T-helper 22 cell (primary cell): Measurements from ENCODE around the gene ACOX2.

Experiments used
- DNase-seq: peaks from one replicate; pipeline ENCODE4 v3.0.0-alpha.2; 2020; ENCODE audit warnings: low read depth

The ACOX2 gene

GRCh38 chr3:58471025-58471887 lies 65.7 kb downstream of the ACOX2 start:
- no peak for DNase-seq

GRCh38 chr3:58470363-58471024 lies 66.5 kb downstream of the ACOX2 start:
- DNase-seq = no peak

GRCh38 chr3:58469096-58469495 lies 67.9 kb downstream of the ACOX2 start:
- DNase-seq = no peak

GRCh38 chr3:58466899-58467563 lies 70.0 kb downstream of the ACOX2 start:
- DNase-seq = no peak

- DNase-seq = no peak
Measured at GRCh38 chr3:58464866-58465265, 72.1 kb downstream of the ACOX2 start.

GRCh38 chr3:58463942-58464271 lies 73.1 kb downstream of the ACOX2 start:
- no peak for DNase-seq

- peak; percentile 21 for DNase-seq
Measured at GRCh38 chr3:58463181-58463941, 73.6 kb downstream of the ACOX2 start.

- no peak for DNase-seq
Measured at GRCh38 chr3:58462829-58463180, 74.2 kb downstream of the ACOX2 start.

- no peak for DNase-seq
Measured at GRCh38 chr3:58459160-58459559, 77.8 kb downstream of the ACOX2 start.
